Activated naive CD4-positive, alpha-beta T cell treated with anti-CD3 and anti-CD28 coated beads, Interleukin-2, amount 50 U/mL, for 72 hours (primary cell): Measurements from ENCODE around the gene CDK5RAP1. TPM values are rescaled to one million over a fixed set of nuclear protein-coding genes. Genes with fewer than 3 reads are reported as not detected.
A peak's percentile ranks its signal among the peaks of the same experiment; 100 is the strongest.

Experiments
- ATAC-seq, 2 donors: fragments of 150-1000 bp; cut with Tn5 transposase; 2 replicates each; pipeline ENCODE4 v1.10.0; 2021; ENCODE audit warnings: mild to moderate bottlenecking in 2 of 2, moderate library complexity in 2 of 2
- DNase-seq, 2 donors: peaks; one replicate each; pipeline ENCODE4 v3.0.0; 2021 to 2022; ENCODE audit warnings: low spot score in 2 of 2
- H3K27ac Mint-ChIP-seq, 2 donors: one replicate each; pipeline ENCODE4 v1.8.0; 2022; ENCODE audit warnings: mild to moderate bottlenecking in 2 of 2, mixed read lengths in 2 of 2
- H3K36me3 Mint-ChIP-seq, 2 donors: one replicate each; pipeline ENCODE4 v1.8.0; 2022; ENCODE audit warnings: mixed read lengths in 2 of 2
- H3K9me3 Mint-ChIP-seq, 2 donors: one replicate each; pipeline ENCODE4 v1.8.0; 2022; ENCODE audit warnings: mixed read lengths in 2 of 2
- total RNA-seq, 2 donors: library from RNA; stranded (reverse); gene quantifications; one replicate each; pipeline ENCODE4 v1.2.3, GENCODE V29; 2022

The CDK5RAP1 gene
- total RNA-seq, 2 donors from 2014 or later = 40.0 to 44.2 TPM

GRCh38 chr20:33353013-33353402 lies 48.3 kb downstream of the CDK5RAP1 start:
- DNase-seq = no peak
- H3K9me3 Mint-ChIP-seq = no peaks in the 10 kb centered on the region
- no peaks in the 10 kb centered on the region for H3K36me3 Mint-ChIP-seq
- ATAC-seq = no peak
- peak overlapping the region; percentile 40 to 90 for H3K27ac Mint-ChIP-seq

DNA sequence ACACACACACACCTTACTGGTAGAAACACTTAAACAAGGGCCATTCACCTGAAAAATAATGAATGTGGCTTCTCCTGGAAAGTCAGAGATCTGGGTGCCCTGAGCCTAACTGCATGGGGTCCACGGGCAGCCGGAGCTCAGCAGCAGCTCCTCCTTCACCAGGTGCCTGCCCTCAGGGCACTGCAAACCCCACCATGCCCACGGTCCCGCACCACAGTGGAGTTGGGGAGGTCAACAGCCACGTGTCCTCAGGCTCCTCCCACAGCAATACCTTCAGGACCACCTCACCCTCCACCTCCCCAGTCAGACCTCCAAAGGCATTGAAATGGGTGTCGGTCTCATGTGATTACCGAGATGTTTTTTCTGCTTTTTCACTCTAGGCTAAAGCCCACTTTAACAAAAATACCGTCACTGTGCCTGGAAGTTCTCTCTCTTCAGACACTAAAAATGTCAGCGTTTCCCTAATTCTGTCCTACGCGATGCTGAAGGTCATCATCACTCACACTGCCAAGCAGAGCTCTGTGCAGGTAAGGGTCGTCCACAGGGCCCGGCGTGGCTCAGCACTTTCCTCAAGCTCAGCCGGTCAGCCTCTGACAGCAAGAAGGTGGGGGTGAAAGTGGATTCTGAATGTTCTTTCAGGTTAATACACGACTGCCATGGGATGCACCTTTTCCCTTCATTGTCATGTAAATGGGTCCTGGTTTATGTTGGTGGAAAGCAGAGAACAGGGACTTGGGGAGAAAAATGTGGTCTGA lies 48.9 kb downstream of the CDK5RAP1 start:
- DNase-seq (no peak), ATAC-seq (no peak)
- no peaks in the 10 kb centered on the region for H3K9me3 Mint-ChIP-seq
- H3K36me3 Mint-ChIP-seq = no peaks in the 10 kb centered on the region
- H3K27ac Mint-ChIP-seq = peak overlapping the region; percentile 40 to 90

GRCh38 chr20:33351696-33352095 lies 49.6 kb downstream of the CDK5RAP1 start:
- Mint-ChIP-seq H3K36me3 (no peaks in the 10 kb centered on the region), H3K9me3 (no peaks in the 10 kb centered on the region), H3K27ac (no peak overlapping the region)
- no peak for DNase-seq
- no peak for ATAC-seq

GRCh38 chr20:33349493-33349892 lies 51.8 kb downstream of the CDK5RAP1 start:
- Mint-ChIP-seq H3K36me3 (no peaks in the 10 kb centered on the region), H3K9me3 (no peaks in the 10 kb centered on the region), H3K27ac (peak overlapping the region in 1 of 2 donors; percentile 45)
- ATAC-seq (no peak), DNase-seq (no peak)

DNA sequence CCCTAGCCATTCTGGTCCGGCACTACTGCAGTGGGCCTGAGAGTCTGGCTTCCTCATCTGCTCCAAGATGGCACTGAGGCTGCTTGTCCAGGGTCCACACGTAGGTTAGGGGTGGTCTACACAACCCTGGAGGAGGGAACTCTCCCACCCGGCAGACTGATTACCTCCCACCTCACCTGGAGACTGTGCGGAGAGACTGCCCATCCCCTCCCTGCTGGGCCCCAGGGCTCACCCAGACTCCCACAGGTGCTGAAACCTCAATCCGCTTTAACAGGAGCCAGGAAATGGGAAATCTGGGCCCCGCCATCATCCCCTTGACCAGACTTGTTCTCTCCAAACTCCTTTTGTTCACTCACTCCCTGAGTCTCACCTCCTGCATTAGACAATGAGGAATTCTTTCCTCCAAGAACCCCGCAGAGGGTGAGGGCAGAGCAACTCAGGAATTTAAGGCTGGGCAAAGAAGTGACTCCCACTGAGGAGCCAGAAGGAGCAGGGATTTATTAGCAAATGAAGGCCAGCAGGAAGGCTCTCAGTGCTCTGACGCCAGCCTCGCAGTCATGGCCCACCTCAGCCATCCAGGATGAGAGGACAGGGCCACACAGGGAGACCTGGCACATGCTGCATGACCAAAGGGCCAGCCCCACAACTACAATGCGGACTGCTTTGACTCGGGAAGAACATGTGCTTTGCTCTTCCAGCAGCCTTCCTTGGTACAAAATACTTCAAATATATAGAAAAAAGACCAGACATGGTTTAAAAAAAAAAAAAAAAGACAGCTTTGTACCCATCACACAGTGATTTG lies 53.0 kb downstream of the CDK5RAP1 start:
- Mint-ChIP-seq H3K9me3 (no peaks in the 10 kb centered on the region), H3K36me3 (no peaks in the 10 kb centered on the region), H3K27ac (no peak overlapping the region)
- ATAC-seq = no peak
- peak in 1 of 2 donors; percentile 34 for DNase-seq

- Mint-ChIP-seq H3K9me3 (no peaks in the 10 kb centered on the region), H3K36me3 (no peaks in the 10 kb centered on the region), H3K27ac (no peak overlapping the region)
- DNase-seq (no peak), ATAC-seq (no peak)
Observed at GRCh38 chr20:33345342-33345741, 56.0 kb downstream of the CDK5RAP1 start.

DNA sequence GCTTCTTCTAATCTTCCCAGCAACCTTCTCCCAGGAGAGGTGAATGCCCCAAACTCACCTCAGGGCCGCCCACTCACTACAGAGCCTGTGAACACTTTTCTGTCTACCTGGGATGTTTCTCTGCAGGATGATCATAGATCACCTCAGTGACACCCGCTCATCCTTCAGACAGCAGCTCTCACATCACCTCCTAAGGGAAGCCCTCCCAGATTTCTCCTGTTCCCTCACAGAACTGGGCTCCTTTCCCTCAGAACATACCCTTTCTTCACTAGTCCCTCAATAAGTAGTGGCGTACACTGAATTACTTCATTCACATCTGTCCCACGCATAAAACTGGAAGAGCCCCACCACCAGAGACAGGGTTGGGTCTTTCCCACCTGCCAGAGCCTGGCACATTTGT lies 57.8 kb downstream of the CDK5RAP1 start:
- DNase-seq (no peak), ATAC-seq (no peak)
- no peaks in the 10 kb centered on the region for H3K9me3 Mint-ChIP-seq
- peak overlapping the region in 1 of 2 donors; percentile 17 for H3K27ac Mint-ChIP-seq
- H3K36me3 Mint-ChIP-seq = no peaks in the 10 kb centered on the region

DNA sequence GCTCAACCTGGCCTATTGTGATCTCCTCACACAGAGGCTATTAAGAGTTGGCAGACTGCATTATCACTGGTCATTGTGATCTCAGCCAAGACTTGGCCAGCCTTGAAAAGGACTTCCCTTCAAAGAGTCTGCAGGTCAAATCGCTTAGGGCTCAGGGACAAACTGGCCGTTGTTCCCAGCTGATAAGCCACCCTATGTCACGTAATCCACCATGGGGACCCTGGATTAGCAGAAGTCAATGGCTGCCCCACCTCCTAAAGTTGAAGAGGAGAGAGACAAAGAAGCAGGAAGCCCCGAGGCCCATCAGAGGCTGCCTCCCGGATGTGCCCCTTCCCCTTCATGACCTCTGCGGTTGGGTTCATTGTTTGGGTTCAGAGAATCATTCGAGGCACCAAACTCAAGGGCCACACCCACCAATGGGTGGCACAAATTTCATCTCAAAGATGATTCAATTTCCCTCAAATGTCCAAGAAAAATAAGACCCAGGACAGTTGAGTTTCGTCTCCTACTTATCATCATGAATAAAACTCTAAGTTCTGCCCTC lies 61.7 kb downstream of the CDK5RAP1 start:
- ATAC-seq (no peak), DNase-seq (no peak)
- H3K9me3 Mint-ChIP-seq = no peaks in the 10 kb centered on the region
- no peaks in the 10 kb centered on the region for H3K36me3 Mint-ChIP-seq
- no peak overlapping the region for H3K27ac Mint-ChIP-seq

- DNase-seq = no peak
- Mint-ChIP-seq H3K9me3 (no peaks in the 10 kb centered on the region), H3K27ac (peak overlapping the region in 1 of 2 donors; percentile 74), H3K36me3 (no peaks in the 10 kb centered on the region)
- no peak for ATAC-seq
Observed at GRCh38 chr20:33338467-33339258, 62.7 kb downstream of the CDK5RAP1 start.

DNA sequence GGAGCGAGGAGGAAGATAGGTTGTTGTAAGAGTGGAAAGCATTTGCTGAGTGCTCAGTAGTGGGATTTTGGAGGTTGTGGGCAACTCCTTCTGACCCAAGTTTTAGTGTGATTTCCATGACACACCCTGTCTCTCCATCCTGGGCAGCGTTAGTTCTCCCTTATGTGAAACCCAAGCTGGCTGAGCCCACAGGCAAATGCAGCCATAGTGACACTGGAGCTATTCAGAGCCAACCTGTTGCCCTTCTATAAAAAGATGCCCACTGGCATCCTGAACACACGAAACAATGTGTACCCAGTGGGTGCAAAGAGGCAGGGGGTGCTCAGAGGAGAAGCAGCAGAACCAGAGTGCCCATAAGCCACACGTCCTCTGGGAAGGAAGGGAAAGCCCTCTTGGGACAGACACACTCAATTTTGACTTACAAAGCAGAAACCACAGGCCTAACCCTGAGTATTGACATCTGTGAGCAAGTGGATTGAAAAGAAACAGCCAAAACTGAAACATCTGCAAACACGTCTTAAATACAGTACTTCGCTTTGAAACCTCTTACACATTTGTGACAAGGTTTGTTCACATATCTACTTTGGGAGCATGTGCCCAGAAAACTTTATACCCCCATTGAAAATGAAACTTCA lies 63.7 kb downstream of the CDK5RAP1 start:
- Mint-ChIP-seq H3K36me3 (no peaks in the 10 kb centered on the region), H3K9me3 (no peaks in the 10 kb centered on the region), H3K27ac (no peak overlapping the region)
- ATAC-seq (no peak), DNase-seq (no peak)

DNA sequence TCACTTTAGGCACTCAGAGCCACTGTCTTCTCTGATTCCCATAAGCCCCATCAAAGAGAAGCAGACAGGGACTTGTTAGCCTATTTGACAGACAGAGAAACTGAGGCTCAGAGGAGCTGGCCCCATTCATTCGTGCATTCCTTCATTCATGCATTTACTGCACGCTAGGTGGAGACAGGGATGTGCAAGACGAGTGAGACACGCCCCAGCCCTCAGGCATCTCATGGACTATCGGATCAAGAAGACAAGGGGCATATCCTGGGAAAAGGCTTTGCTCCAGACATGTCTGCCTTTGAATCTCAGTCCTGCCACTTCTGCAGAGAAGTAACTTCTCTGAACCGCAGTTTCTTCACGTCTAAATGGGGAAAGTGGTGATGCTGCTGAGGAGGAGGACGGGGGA lies 64.2 kb downstream of the CDK5RAP1 start:
- no peak for ATAC-seq
- Mint-ChIP-seq H3K27ac (no peak overlapping the region), H3K36me3 (no peaks in the 10 kb centered on the region), H3K9me3 (no peaks in the 10 kb centered on the region)
- DNase-seq = no peak

GRCh38 chr20:33336375-33336774 lies 64.9 kb downstream of the CDK5RAP1 start:
- DNase-seq (no peak), ATAC-seq (no peak)
- Mint-ChIP-seq H3K36me3 (no peaks in the 10 kb centered on the region), H3K9me3 (no peaks in the 10 kb centered on the region), H3K27ac (no peak overlapping the region)

- ATAC-seq (no peak), DNase-seq (no peak)
- no peak overlapping the region for H3K27ac Mint-ChIP-seq
- H3K36me3 Mint-ChIP-seq = no peaks in the 10 kb centered on the region
- H3K9me3 Mint-ChIP-seq = no peaks in the 10 kb centered on the region
Observed at GRCh38 chr20:33334111-33334510, 67.2 kb downstream of the CDK5RAP1 start.

DNA sequence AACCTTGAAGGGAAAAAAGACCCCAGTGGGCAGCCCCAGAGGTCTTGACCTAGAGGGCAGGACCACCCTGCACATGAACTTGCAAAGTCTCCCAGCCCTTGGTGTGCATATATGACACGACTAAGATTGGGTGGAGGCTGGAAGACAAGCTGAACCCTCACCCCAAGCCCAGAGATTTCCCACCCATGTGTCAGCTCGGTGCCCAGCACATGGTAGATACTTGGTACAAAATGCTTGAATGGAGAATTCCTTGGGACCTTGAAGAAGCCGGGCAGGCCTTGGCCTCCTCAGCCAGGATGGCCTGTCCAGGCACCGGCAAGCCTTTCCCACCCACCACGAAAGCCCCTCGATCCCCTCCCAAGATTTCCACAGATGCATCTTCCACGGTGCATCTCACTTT lies 67.7 kb downstream of the CDK5RAP1 start:
- no peaks in the 10 kb centered on the region for H3K9me3 Mint-ChIP-seq
- no peaks in the 10 kb centered on the region for H3K36me3 Mint-ChIP-seq
- ATAC-seq (no peak), DNase-seq (no peak)
- no peak overlapping the region for H3K27ac Mint-ChIP-seq

DNA sequence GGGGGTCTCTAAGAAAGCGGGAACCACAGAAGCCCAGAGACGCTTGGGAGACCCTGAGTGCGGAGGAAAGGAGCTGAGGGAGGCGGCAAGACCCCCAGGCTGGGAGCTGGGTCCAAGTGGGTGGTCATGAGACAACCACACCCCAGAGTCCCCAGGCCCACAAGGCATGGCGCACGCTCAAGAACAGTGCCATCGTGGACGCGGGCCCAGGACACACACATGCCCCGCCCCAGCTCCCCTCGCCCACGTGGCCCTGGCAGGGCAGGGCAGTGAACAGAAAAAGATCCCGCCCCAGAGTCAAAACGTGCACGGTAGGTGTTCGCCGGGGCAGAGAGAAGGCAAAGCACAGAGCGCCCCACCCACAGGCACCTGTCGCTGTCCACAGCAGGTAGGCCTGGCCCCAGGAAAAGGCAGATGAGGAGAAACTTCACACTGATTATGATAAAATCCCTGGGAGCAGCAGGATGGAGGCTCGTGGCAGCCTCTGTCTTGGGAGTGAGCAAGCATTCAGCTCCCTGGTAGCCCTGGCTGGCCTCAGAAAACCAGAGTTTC lies 68.3 kb downstream of the CDK5RAP1 start:
- no peaks in the 10 kb centered on the region for H3K9me3 Mint-ChIP-seq
- H3K27ac Mint-ChIP-seq = no peak overlapping the region
- DNase-seq (no peak), ATAC-seq (no peak)
- H3K36me3 Mint-ChIP-seq = no peaks in the 10 kb centered on the region
